ENCODE data around the gene MRPS5.

Gene MRPS5

GRCh38 chr2:95059656-95060370, 61.8 kb downstream of the MRPS5 start:
- peaks cover 13 to 69% (median 51%) of the 10 kb centered on the region in 10 experiments; a peak in 18 of 20 replicates for H3K4me1 ChIP-seq
- TF ChIP-seq Cebpa-rat (IDR thresholded peaks at IDR 0.05): no peak
- H3K9ac ChIP-seq: no peak overlapping the region
- no peaks in the 10 kb centered on the region for H3K36me3 ChIP-seq
- H4K20me1 ChIP-seq: peaks cover 0 to 12% (median 0%) of the 10 kb centered on the region in 11 experiments; a peak in 3 of 22 replicates
- 0 out of 22 replicates have a peak, but pooled peaks cover 0 to 4% (median 0%) of the 10 kb centered on the region in 11 experiments for H3K27me3 ChIP-seq
- H3K4me2 ChIP-seq: peak overlapping the region in 5 of 11 experiments; percentile 6 to 62 (median 33); a peak in 3 of 22 replicates
- H3K9me3 ChIP-seq (replicated peaks in 1 of 11): no peaks in the 10 kb centered on the region
- no peak overlapping the region for H3K4me3 ChIP-seq
- no peak overlapping the region for H3K27ac ChIP-seq

- Histone ChIP-seq H3K9ac (no peak overlapping the region; a peak in 1 of 22 replicates), H3K27me3 (0 out of 22 replicates have a peak, but pooled peaks cover 0 to 4% (median 0%) of the 10 kb centered on the region in 11 experiments), H3K4me1 (peaks cover 13 to 70% (median 51%) of the 10 kb centered on the region in 10 experiments; a peak in 18 of 20 replicates), H3K4me3 (no peak overlapping the region), H3K4me2 (peak overlapping the region in 7 of 11 experiments; percentile 6 to 62 (median 33); a peak in 11 of 22 replicates), H3K27ac (no peak overlapping the region), H3K36me3 (no peaks in the 10 kb centered on the region), H3K9me3 (replicated peaks in 1 of 11) (no peaks in the 10 kb centered on the region), H4K20me1 (peaks cover 0 to 12% (median 0%) of the 10 kb centered on the region in 11 experiments; a peak in 3 of 22 replicates)
- TF ChIP-seq Cebpa-rat (IDR thresholded peaks at IDR 0.05): no peak
Observed at GRCh38 chr2:95058989-95059641, 62.5 kb downstream of the MRPS5 start.

GRCh38 chr2:95058466-95058988, 63.1 kb downstream of the MRPS5 start:
- H3K27me3 ChIP-seq: 0 out of 22 replicates have a peak, but pooled peaks cover 0 to 4% (median 0%) of the 10 kb centered on the region in 11 experiments
- H3K4me2 ChIP-seq: peak overlapping the region in 7 of 11 experiments; percentile 6 to 62 (median 33); a peak in 10 of 22 replicates

DNA sequence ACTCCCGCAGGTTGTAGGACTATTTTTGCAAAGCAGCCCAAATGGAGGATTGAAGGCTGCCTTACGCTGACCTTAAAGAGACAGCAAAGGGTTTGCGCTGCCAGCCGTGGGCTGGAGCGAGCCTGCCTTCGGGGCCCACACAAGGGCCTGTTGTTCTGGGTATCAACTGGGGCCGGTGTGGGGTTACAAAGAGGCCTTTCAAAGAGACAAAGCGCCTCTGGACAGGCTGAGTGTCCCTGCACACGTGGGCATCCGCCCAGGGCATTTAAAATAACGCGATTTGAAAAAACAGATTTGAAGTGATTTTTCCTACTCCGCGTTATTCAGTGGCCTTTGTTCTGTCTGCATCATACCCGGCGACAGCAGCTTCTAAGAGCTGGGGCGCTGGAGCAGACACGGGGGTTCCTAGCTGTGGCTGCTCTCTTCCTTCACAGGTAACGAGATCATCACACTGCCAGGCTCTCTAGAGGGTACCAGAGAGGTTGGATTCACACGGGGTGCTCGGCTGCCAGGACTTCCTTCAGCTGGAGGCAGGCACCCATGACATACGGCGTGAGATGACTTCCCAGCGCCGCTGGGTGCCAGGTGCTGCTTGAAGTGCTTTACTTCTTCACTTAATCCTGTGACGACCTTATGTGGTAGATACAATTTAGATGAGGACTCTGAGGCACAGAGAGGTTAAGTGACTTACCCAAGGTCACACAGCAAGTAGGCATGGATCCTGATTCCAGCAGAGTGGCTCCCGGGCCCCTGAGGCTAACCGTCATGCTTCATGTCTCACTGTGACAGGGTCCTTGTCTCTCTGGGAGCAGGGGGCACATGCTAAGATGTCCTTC, 63.9 kb downstream of the MRPS5 start:
- H3K9ac ChIP-seq: no peak overlapping the region
- no peak overlapping the region for H3K27ac ChIP-seq
- H3K4me3 ChIP-seq: no peak overlapping the region
- H3K4me2 ChIP-seq: peak overlapping the region in 4 of 11 experiments; percentile 28 to 62 (median 54); a peak in 7 of 22 replicates
- peaks cover 6 to 56% (median 37%) of the 10 kb centered on the region in 10 experiments; a peak in 18 of 20 replicates for H3K4me1 ChIP-seq
- H3K27me3 ChIP-seq: 0 out of 22 replicates have a peak, but pooled peaks cover 0 to 4% (median 0%) of the 10 kb centered on the region in 11 experiments
- no peaks in the 10 kb centered on the region for H3K9me3 ChIP-seq (replicated peaks in 1 of 11)
- no peaks in the 10 kb centered on the region for H3K36me3 ChIP-seq
- no peak for TF ChIP-seq Cebpa-rat (IDR thresholded peaks at IDR 0.05)
- peaks cover 0 to 12% (median 0%) of the 10 kb centered on the region in 11 experiments; a peak in 3 of 22 replicates for H4K20me1 ChIP-seq

More at GRCh38 chr2:95058466-95058988, 63.1 kb downstream of the MRPS5 start:
- no peak overlapping the region for H3K27ac ChIP-seq
- H4K20me1 ChIP-seq: peaks cover 0 to 12% (median 0%) of the 10 kb centered on the region in 11 experiments; a peak in 3 of 22 replicates
- no peaks in the 10 kb centered on the region for H3K36me3 ChIP-seq
- no peaks in the 10 kb centered on the region for H3K9me3 ChIP-seq (replicated peaks in 1 of 11)
- TF ChIP-seq Cebpa-rat (IDR thresholded peaks at IDR 0.05): no peak
- no peak overlapping the region for H3K9ac ChIP-seq
- peaks cover 13 to 64% (median 45%) of the 10 kb centered on the region in 10 experiments; a peak in 18 of 20 replicates for H3K4me1 ChIP-seq
- no peak overlapping the region for H3K4me3 ChIP-seq

- no peak for TF ChIP-seq Cebpa-rat (IDR thresholded peaks at IDR 0.05)
- H4K20me1 ChIP-seq: peaks cover 0 to 12% (median 0%) of the 10 kb centered on the region in 11 experiments; a peak in 2 of 22 replicates
- H3K4me3 ChIP-seq: no peak overlapping the region
- no peak overlapping the region for H3K9ac ChIP-seq
- H3K27me3 ChIP-seq: 0 out of 22 replicates have a peak, but pooled peaks cover 0 to 4% (median 0%) of the 10 kb centered on the region in 11 experiments
- H3K9me3 ChIP-seq (replicated peaks in 1 of 11): no peaks in the 10 kb centered on the region
- H3K36me3 ChIP-seq: no peaks in the 10 kb centered on the region
- H3K27ac ChIP-seq: no peak overlapping the region
- H3K4me2 ChIP-seq: peak overlapping the region in 2 of 11 experiments; percentile 51 to 64; a peak in 1 of 22 replicates
- peaks cover 0 to 46% (median 29%) of the 10 kb centered on the region in 10 experiments; a peak in 12 of 20 replicates for H3K4me1 ChIP-seq
Observed at GRCh38 chr2:95056461-95057459, 64.8 kb downstream of the MRPS5 start.

- Histone ChIP-seq H3K27ac (no peak overlapping the region), H3K4me3 (no peak overlapping the region), H4K20me1 (peaks cover 0 to 12% (median 0%) of the 10 kb centered on the region in 11 experiments; a peak in 1 of 22 replicates), H3K27me3 (0 out of 22 replicates have a peak, but pooled peaks cover 0 to 4% (median 0%) of the 10 kb centered on the region in 11 experiments), H3K4me1 (peaks cover 3 to 43% (median 31%) of the 10 kb centered on the region in 10 experiments; a peak in 16 of 20 replicates), H3K9ac (no peak overlapping the region), H3K4me2 (peak overlapping the region in 8 of 11 experiments; percentile 21 to 65 (median 48); a peak in 12 of 22 replicates), H3K9me3 (replicated peaks in 1 of 11) (no peaks in the 10 kb centered on the region), H3K36me3 (no peaks in the 10 kb centered on the region)
- TF ChIP-seq Cebpa-rat (IDR thresholded peaks at IDR 0.05): no peak
Observed at GRCh38 chr2:95056044-95056443, 65.6 kb downstream of the MRPS5 start.

- Histone ChIP-seq H3K36me3 (no peaks in the 10 kb centered on the region), H3K4me1 (peaks cover 11 to 51% (median 39%) of the 10 kb centered on the region in 10 experiments), H4K20me1 (peaks cover 0 to 7% (median 0%) of the 10 kb centered on the region in 11 experiments; a peak in 1 of 22 replicates), H3K9me3 (replicated peaks in 1 of 11) (no peaks in the 10 kb centered on the region), H3K4me3 (no peak overlapping the region), H3K9ac (no peak overlapping the region), H3K4me2 (peak overlapping the region in 8 of 11 experiments; percentile 21 to 65 (median 48); a peak in 14 of 22 replicates), H3K27ac (no peak overlapping the region), H3K27me3 (0 out of 22 replicates have a peak, but pooled peaks cover 0 to 4% (median 0%) of the 10 kb centered on the region in 11 experiments)
- TF ChIP-seq Cebpa-rat (IDR thresholded peaks at IDR 0.05): no peak
Observed at GRCh38 chr2:95055262-95055661, 66.3 kb downstream of the MRPS5 start.

Measured in BLaER1 treated with 17β-estradiol and CSF1 and Interleukin-3, amounts not matched to agents 10 nM and 100 nM (cell line).